Anterior cingulate cortex (tissue), 58 donors: Measurements from ENCODE around the gene BMP3.
A peak's percentile ranks its signal among the peaks of the same experiment; 100 is the strongest.

ENCODE experiments used
- DNase-seq, 58 donors: peaks; one replicate each; lab custom pipeline; 2025; lab: John Stamatoyannopoulos, UW

BMP3 gene

GRCh38 chr4:81039351-81039972, 9.0 kb downstream of the BMP3 start:
- no peak for DNase-seq

- peak in 1 of 58 donors; percentile 32 for DNase-seq
Observed at GRCh38 chr4:81040012-81040659, 9.6 kb downstream of the BMP3 start.

GRCh38 chr4:81042578-81043365, 12.3 kb downstream of the BMP3 start:
- no peak for DNase-seq

GRCh38 chr4:81049330-81049729, 18.8 kb downstream of the BMP3 start:
- no peak for DNase-seq

GRCh38 chr4:81049907-81050306, 19.4 kb downstream of the BMP3 start:
- no peak for DNase-seq

- peak in 34 of 58 donors; percentile 2 to 66 (median 20) for DNase-seq
Observed at GRCh38 chr4:81052119-81053068, 21.9 kb downstream of the BMP3 start.

GRCh38 chr4:81058621-81059020, 28.1 kb downstream of the BMP3 start:
- DNase-seq: no peak

- no peak for DNase-seq
Observed at GRCh38 chr4:81060587-81061343, 30.3 kb downstream of the BMP3 start.

GRCh38 chr4:81061344-81061730, 30.8 kb downstream of the BMP3 start:
- no peak for DNase-seq

GRCh38 chr4:81062001-81062400, 31.5 kb downstream of the BMP3 start:
- DNase-seq: no peak

- DNase-seq: no peak
Observed at GRCh38 chr4:81065446-81065845, 34.9 kb downstream of the BMP3 start.

GRCh38 chr4:81069706-81070331, 39.3 kb downstream of the BMP3 start:
- DNase-seq: peak in 53 of 58 donors; percentile 4 to 82 (median 40)

GRCh38 chr4:81071013-81071412, 40.5 kb downstream of the BMP3 start:
- no peak for DNase-seq

GRCh38 chr4:81081156-81081555, 50.6 kb downstream of the BMP3 start:
- no peak for DNase-seq

GRCh38 chr4:81084029-81084428, 53.5 kb downstream of the BMP3 start:
- DNase-seq: no peak

GRCh38 chr4:81084634-81085033, 54.1 kb downstream of the BMP3 start:
- DNase-seq: no peak

- no peak for DNase-seq
Observed at GRCh38 chr4:81085291-81085690, 54.8 kb downstream of the BMP3 start.

- no peak for DNase-seq
Observed at GRCh38 chr4:81085979-81086378, 55.5 kb downstream of the BMP3 start.

GRCh38 chr4:81093720-81094401, 63.4 kb downstream of the BMP3 start:
- DNase-seq: no peak
